ENCODE data around the gene CPNE4.

GRCh38 chr3:131568460-131568859 lies 466.4 kb downstream of the CPNE4 start:
- TF ChIP-seq SUZ12 (IDR thresholded peaks at IDR 0.05; ENCODE audit: extremely low read depth, insufficient read depth, insufficient read length): no peak
- no peak for TF ChIP-seq YY1 (IDR thresholded peaks at IDR 0.05; ENCODE audit: insufficient read depth, insufficient read length)
- no peak for TF ChIP-seq ZNF274 (IDR thresholded peaks at IDR 0.05; ENCODE audit: low read depth, low read length)
